Mesothelial cell of epicardium (in vitro differentiated cells): Measurements from ENCODE around the gene DNM3. TPM values are rescaled to one million over a fixed set of nuclear protein-coding genes. Genes with fewer than 3 reads are reported as not detected.

ENCODE experiments used
- DNase-seq, 2 experiments: peaks; one replicate each; pipeline ENCODE4 v3.0.0; 2021; ENCODE audit warnings: low spot score in 2 of 2; ENCODE audit not compliant: unreplicated experiment in 2 of 2
- H3K27ac Mint-ChIP-seq: 2 replicates; pipeline ENCODE4 v1.8.0; 2021; ENCODE audit warnings: mixed read lengths
- H3K27me3 Mint-ChIP-seq: 2 replicates; pipeline ENCODE4 v1.8.0; 2021; ENCODE audit warnings: low read depth, mixed read lengths
- H3K36me3 Mint-ChIP-seq: 2 replicates; pipeline ENCODE4 v1.8.0; 2021; ENCODE audit warnings: mixed read lengths
- H3K4me1 Mint-ChIP-seq: 2 replicates; pipeline ENCODE4 v1.8.0; 2021; ENCODE audit warnings: mixed read lengths
- H3K4me3 Mint-ChIP-seq: 2 replicates; pipeline ENCODE4 v1.8.0; 2021; ENCODE audit warnings: mild to moderate bottlenecking, moderate library complexity, mixed read lengths
- H3K9me3 Mint-ChIP-seq: 2 replicates; pipeline ENCODE4 v1.8.0; 2021; ENCODE audit warnings: mixed read lengths
- total RNA-seq: library from RNA; stranded (reverse); gene quantifications from 3 replicates; pipeline ENCODE4 v1.2.1, GENCODE V29; 2021
- TF ChIP-seq, protein P1 (sequence below): fragments of 200-600 bp; sonication (generic); IDR thresholded peaks from one replicate; pipeline ENCODE4 v1.5.0; 2021; ENCODE audit warnings: antibody characterized with exemption; ENCODE audit not compliant: unreplicated experiment

DNM3 gene
- total RNA-seq, 1 donor from 2014 or later, result 5.0 TPM

- TF ChIP-seq, protein P1, sequence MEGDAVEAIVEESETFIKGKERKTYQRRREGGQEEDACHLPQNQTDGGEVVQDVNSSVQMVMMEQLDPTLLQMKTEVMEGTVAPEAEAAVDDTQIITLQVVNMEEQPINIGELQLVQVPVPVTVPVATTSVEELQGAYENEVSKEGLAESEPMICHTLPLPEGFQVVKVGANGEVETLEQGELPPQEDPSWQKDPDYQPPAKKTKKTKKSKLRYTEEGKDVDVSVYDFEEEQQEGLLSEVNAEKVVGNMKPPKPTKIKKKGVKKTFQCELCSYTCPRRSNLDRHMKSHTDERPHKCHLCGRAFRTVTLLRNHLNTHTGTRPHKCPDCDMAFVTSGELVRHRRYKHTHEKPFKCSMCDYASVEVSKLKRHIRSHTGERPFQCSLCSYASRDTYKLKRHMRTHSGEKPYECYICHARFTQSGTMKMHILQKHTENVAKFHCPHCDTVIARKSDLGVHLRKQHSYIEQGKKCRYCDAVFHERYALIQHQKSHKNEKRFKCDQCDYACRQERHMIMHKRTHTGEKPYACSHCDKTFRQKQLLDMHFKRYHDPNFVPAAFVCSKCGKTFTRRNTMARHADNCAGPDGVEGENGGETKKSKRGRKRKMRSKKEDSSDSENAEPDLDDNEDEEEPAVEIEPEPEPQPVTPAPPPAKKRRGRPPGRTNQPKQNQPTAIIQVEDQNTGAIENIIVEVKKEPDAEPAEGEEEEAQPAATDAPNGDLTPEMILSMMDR, result no peak
- H3K9me3 Mint-ChIP-seq, result no peaks in the 10 kb centered on the region
- no peaks in the 10 kb centered on the region for H3K4me1 Mint-ChIP-seq
Observed at GRCh38 chr1:171849245-171849898, 8.1 kb downstream of the DNM3 start.

DNA sequence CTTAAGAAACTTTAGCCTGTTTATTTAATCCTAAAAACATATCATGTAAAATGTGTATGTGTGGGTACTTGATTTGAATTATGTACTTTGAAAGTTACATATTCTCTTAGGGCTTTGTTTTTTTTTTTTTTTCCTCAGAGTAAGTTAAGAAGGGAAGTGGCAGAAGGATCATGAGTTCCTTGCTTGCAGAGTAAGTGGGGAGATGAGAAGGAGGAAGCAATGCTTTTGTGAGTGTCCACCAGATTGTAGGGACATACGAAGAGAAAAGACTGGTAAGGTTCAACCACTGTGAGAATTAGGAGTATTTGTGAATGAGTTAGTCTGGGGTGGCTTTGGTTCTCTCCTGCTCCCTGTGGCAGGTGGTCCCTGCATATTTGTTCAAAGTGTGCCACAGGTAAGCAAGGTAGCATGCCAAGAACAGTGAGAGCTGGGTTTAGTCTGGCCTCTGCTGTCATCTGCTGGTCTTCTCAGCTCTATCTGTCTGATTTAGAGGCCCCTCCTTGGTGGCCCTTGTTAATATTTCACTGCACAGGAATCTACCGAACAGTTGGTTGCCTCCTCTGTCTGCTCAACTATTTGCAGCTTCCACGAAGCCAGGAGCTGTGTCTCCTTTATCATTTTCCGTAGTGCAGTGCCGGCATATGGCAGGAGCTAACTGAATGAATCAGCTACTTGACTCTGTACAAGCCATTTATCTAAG lies 9.5 kb downstream of the DNM3 start:
- H3K4me3 Mint-ChIP-seq, result no peak overlapping the region
- H3K9me3 Mint-ChIP-seq, result peaks cover 3% of the 10 kb centered on the region
- no peak for DNase-seq
- no peaks in the 10 kb centered on the region for H3K4me1 Mint-ChIP-seq
- H3K36me3 Mint-ChIP-seq, result no peaks in the 10 kb centered on the region
- no peak overlapping the region for H3K27ac Mint-ChIP-seq
- no peaks in the 10 kb centered on the region for H3K27me3 Mint-ChIP-seq
- TF ChIP-seq, protein P1, result no peak

More at GRCh38 chr1:171849245-171849898, 8.1 kb downstream of the DNM3 start:
- H3K36me3 Mint-ChIP-seq, result no peaks in the 10 kb centered on the region
- no peak overlapping the region for H3K27ac Mint-ChIP-seq
- no peak overlapping the region for H3K4me3 Mint-ChIP-seq
- peaks cover 7% of the 10 kb centered on the region for H3K27me3 Mint-ChIP-seq
- DNase-seq, result no peak

DNA sequence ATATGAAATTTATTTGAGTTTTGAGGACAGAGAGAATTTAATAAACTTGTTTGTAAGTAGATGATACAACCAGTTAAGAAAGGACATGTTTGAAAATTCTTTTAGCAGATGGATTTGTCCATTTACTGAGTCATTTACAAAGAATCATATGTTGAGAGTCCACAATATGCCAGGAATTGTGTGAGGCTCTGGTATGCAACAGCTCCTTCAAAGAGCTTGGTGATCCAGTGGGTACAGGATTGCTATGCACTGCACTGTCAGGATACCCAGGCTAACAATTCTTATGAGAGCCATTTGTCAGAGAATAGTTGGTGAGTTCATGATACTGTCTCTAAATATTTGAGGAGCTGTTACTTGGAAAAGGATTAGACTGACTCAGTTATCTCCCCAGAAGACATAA lies 11.0 kb downstream of the DNM3 start:
- Mint-ChIP-seq H3K27ac (no peak overlapping the region), H3K36me3 (peaks cover 4% of the 10 kb centered on the region), H3K4me3 (no peak overlapping the region), H3K4me1 (no peaks in the 10 kb centered on the region), H3K9me3 (peaks cover 15% of the 10 kb centered on the region), H3K27me3 (no peaks in the 10 kb centered on the region)
- no peak for DNase-seq
- TF ChIP-seq, protein P1, result no peak

DNA sequence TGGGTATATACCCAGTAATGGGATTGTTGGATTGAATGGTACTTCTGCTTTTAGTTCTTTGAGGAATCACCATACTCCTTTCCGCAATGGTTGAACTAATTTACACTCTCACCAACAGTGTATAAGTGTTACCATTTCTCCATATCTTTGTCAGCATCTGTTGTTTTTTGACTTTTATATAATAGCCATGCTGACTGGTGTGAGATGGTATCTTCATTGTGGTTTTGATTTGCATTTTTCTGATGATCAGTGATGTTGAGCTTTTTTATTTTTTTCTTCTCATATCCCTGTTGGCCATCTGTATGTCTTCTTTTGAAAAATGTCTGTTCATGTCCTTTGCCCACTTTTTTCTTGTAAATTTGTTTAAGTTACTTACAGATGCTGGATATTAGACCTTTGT lies 14.1 kb downstream of the DNM3 start:
- no peaks in the 10 kb centered on the region for H3K27me3 Mint-ChIP-seq
- TF ChIP-seq, protein P1, result no peak
- H3K36me3 Mint-ChIP-seq, result peaks cover 7% of the 10 kb centered on the region
- H3K4me3 Mint-ChIP-seq, result no peak overlapping the region
- H3K9me3 Mint-ChIP-seq, result peaks cover 23% of the 10 kb centered on the region
- H3K27ac Mint-ChIP-seq, result no peak overlapping the region
- DNase-seq, result no peak
- H3K4me1 Mint-ChIP-seq, result no peaks in the 10 kb centered on the region

GRCh38 chr1:171858696-171859095 lies 17.4 kb downstream of the DNM3 start:
- Mint-ChIP-seq H3K27ac (no peak overlapping the region), H3K4me3 (no peak overlapping the region), H3K4me1 (no peaks in the 10 kb centered on the region), H3K27me3 (no peaks in the 10 kb centered on the region), H3K36me3 (peaks cover 9% of the 10 kb centered on the region), H3K9me3 (peaks cover 29% of the 10 kb centered on the region)
- no peak for DNase-seq
- TF ChIP-seq, protein P1, result no peak
